ENCODE measurements around the gene MED12L. TPM values are rescaled to one million over a fixed set of nuclear protein-coding genes. Genes with fewer than 3 reads are reported as not detected.

The MED12L gene
- total RNA-seq, 6 donors from 2014 or later = 0.27 to 1.5 (median 0.31) TPM; not detected in 2

- Histone ChIP-seq H3K27me3 (no peaks in the 10 kb centered on the region), H3K9me3 (no peaks in the 10 kb centered on the region), H3K4me3 (no peak overlapping the region), H3K36me3 (no peaks in the 10 kb centered on the region), H3K27ac (no peak overlapping the region), H3K4me1 (no peaks in the 10 kb centered on the region)
- TF ChIP-seq EP300 (IDR thresholded peaks at IDR 0.05) = no peak
- TF ChIP-seq POLR2AphosphoS5 (IDR thresholded peaks at IDR 0.05) = no peak
- DNase-seq = peak in 1 of 2 donors; percentile 7
- no peak for ATAC-seq (ENCODE audit: low FRiP score in 2 of 2)
- 80 to 85% methylated on average over 1 to 3 of the region's 3 CpGs for WGBS, 2 donors
Observed at GRCh38 chr3:151296226-151296625, 210.8 kb downstream of the MED12L start.

- ATAC-seq (ENCODE audit: low FRiP score in 2 of 2) (no peak), DNase-seq (no peak)
- H3K36me3 ChIP-seq = no peaks in the 10 kb centered on the region
- no peaks in the 10 kb centered on the region for H3K4me1 ChIP-seq
- H3K9me3 ChIP-seq = no peaks in the 10 kb centered on the region
- no peaks in the 10 kb centered on the region for H3K27me3 ChIP-seq
- no peak for TF ChIP-seq POLR2AphosphoS5 (IDR thresholded peaks at IDR 0.05)
- no peak for TF ChIP-seq EP300 (IDR thresholded peaks at IDR 0.05)
- no peak for TF ChIP-seq POLR2A (IDR thresholded peaks at IDR 0.05)
- TF ChIP-seq, protein P1, sequence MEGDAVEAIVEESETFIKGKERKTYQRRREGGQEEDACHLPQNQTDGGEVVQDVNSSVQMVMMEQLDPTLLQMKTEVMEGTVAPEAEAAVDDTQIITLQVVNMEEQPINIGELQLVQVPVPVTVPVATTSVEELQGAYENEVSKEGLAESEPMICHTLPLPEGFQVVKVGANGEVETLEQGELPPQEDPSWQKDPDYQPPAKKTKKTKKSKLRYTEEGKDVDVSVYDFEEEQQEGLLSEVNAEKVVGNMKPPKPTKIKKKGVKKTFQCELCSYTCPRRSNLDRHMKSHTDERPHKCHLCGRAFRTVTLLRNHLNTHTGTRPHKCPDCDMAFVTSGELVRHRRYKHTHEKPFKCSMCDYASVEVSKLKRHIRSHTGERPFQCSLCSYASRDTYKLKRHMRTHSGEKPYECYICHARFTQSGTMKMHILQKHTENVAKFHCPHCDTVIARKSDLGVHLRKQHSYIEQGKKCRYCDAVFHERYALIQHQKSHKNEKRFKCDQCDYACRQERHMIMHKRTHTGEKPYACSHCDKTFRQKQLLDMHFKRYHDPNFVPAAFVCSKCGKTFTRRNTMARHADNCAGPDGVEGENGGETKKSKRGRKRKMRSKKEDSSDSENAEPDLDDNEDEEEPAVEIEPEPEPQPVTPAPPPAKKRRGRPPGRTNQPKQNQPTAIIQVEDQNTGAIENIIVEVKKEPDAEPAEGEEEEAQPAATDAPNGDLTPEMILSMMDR (IDR thresholded peaks at IDR 0.05) = no peak
- H3K27ac ChIP-seq = no peak overlapping the region
- no peak overlapping the region for H3K4me3 ChIP-seq
- WGBS, 2 donors = 76 to 96% methylated on average over 2 of the region's 2 CpGs
Observed at GRCh38 chr3:151297429-151297828, 212.0 kb downstream of the MED12L start.

- Histone ChIP-seq H3K4me1 (no peaks in the 10 kb centered on the region), H3K4me3 (no peak overlapping the region), H3K27me3 (no peaks in the 10 kb centered on the region), H3K36me3 (no peaks in the 10 kb centered on the region), H3K9me3 (no peaks in the 10 kb centered on the region), H3K27ac (no peak overlapping the region)
- DNase-seq (no peak), ATAC-seq (ENCODE audit: low FRiP score in 2 of 2) (no peak)
- TF ChIP-seq, protein P1 (IDR thresholded peaks at IDR 0.05) = no peak
- TF ChIP-seq EP300 (IDR thresholded peaks at IDR 0.05) = no peak
- no peak for TF ChIP-seq POLR2A (IDR thresholded peaks at IDR 0.05)
- TF ChIP-seq POLR2AphosphoS5 (IDR thresholded peaks at IDR 0.05) = no peak
- WGBS, 2 donors = 88 to 90% methylated on average over 2 of the region's 2 CpGs
Observed at GRCh38 chr3:151299006-151299405, 213.5 kb downstream of the MED12L start.

GRCh38 chr3:151300539-151300938, 215.1 kb downstream of the MED12L start:
- TF ChIP-seq EP300 (IDR thresholded peaks at IDR 0.05) = no peak
- TF ChIP-seq, protein P1 (IDR thresholded peaks at IDR 0.05) = no peak
- DNase-seq (no peak), ATAC-seq (ENCODE audit: low FRiP score in 2 of 2) (no peak)
- no peaks in the 10 kb centered on the region for H3K9me3 ChIP-seq
- no peaks in the 10 kb centered on the region for H3K36me3 ChIP-seq
- peaks cover 0 to 9% (median 1%) of the 10 kb centered on the region in 4 donors for H3K4me1 ChIP-seq
- no peaks in the 10 kb centered on the region for H3K27me3 ChIP-seq
- WGBS, 2 donors = 80 to 83% methylated on average over 1 of the region's 1 CpG
- H3K27ac ChIP-seq = no peak overlapping the region
- H3K4me3 ChIP-seq = no peak overlapping the region

DNA sequence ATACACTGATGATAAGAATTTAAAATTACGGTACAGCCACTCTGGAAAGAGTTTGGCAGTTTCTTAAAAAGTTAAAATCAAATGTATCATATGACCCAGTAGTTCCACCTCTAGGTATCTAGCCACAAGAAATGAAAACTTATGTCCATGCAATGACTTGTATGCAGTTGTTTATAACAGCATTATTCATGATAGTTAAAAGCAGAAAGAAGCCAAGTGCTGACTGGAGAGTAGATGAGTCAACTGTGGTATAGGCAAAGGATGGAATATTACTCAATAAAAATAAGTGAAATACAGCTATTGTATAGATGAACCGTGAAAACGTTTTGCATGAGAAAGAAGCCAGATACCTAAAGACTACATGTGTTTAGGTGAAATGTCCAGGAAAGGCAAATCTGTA, 216.3 kb downstream of the MED12L start:
- TF ChIP-seq, protein P1 (IDR thresholded peaks at IDR 0.05) = no peak
- no peak for TF ChIP-seq POLR2AphosphoS5 (IDR thresholded peaks at IDR 0.05)
- TF ChIP-seq EP300 (IDR thresholded peaks at IDR 0.05) = no peak
- TF ChIP-seq POLR2A (IDR thresholded peaks at IDR 0.05) = no peak
- H3K27ac ChIP-seq = no peak overlapping the region
- ATAC-seq (ENCODE audit: low FRiP score in 2 of 2) = no peak
- H3K4me3 ChIP-seq = no peak overlapping the region
- H3K9me3 ChIP-seq = no peaks in the 10 kb centered on the region
- DNase-seq = no peak
- no peaks in the 10 kb centered on the region for H3K36me3 ChIP-seq
- 76 to 84% methylated on average over 3 of the region's 3 CpGs for WGBS, 2 donors
- no peaks in the 10 kb centered on the region for H3K27me3 ChIP-seq
- H3K4me1 ChIP-seq = peaks cover 0 to 9% (median 1%) of the 10 kb centered on the region in 4 donors

Data from upper lobe of left lung (tissue), 6 donors.